PC-3 (cell line): ENCODE measurements around the gene TPM1.
"Not testable (repeated sequence)": the region's sequence is repeated elsewhere in the genome, so short reads cannot be mapped to it uniquely, and the experiment has no call there.

Experiments used
- EZH2 ChIP-seq: fragments of 300-600 bp; sonication (generic); IDR thresholded peaks from one replicate; pipeline ENCODE4 v1.6.1; 2017; ENCODE audit warnings: antibody characterized with exemption, mild to moderate bottlenecking, low read length; ENCODE audit not compliant: unreplicated experiment
- EZH2phosphoT487 ChIP-seq: fragments of 300-600 bp; sonication (generic); IDR thresholded peaks from 2 replicates; pipeline ENCODE4 v1.6.1; 2018; ENCODE audit warnings: mild to moderate bottlenecking, antibody characterized with exemption, low read length, borderline replicate concordance
- TF ChIP-seq, protein P1 (sequence below): fragments of 300-600 bp; sonication (generic); conservative IDR thresholded peaks from 2 replicates; pipeline ENCODE4 v1.5.1; 2017; ENCODE audit warnings: antibody characterized with exemption, low read depth, mild to moderate bottlenecking, low read length

DNA sequence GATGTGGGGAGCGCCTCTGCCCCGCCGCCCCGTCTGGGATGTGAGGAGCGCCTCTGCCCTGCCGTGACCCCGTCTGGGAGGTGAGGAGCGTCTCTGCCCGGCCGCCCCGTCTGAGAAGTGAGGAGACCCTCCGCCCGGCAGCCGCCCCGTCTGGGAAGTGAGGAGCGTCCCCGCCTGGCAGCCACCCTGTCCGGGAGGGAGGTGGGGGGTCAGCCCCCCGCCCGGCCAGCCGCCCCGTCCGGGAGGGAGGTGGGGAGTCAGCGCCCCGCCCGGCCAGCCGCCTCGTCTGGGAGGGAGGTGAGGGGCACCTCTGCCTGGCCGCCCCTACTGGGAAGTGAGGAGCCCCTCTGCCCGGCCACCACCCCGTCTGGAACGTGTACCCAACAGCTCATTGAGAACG is 56.4 kb downstream of the TPM1 start:
- TF ChIP-seq, protein P1, sequence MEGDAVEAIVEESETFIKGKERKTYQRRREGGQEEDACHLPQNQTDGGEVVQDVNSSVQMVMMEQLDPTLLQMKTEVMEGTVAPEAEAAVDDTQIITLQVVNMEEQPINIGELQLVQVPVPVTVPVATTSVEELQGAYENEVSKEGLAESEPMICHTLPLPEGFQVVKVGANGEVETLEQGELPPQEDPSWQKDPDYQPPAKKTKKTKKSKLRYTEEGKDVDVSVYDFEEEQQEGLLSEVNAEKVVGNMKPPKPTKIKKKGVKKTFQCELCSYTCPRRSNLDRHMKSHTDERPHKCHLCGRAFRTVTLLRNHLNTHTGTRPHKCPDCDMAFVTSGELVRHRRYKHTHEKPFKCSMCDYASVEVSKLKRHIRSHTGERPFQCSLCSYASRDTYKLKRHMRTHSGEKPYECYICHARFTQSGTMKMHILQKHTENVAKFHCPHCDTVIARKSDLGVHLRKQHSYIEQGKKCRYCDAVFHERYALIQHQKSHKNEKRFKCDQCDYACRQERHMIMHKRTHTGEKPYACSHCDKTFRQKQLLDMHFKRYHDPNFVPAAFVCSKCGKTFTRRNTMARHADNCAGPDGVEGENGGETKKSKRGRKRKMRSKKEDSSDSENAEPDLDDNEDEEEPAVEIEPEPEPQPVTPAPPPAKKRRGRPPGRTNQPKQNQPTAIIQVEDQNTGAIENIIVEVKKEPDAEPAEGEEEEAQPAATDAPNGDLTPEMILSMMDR = not testable (repeated sequence)
- TF ChIP-seq EZH2phosphoT487, EZH2: not testable (repeated sequence)
